ENCODE results near the gene ADK. TPM values are rescaled to one million over a fixed set of nuclear protein-coding genes. Genes with fewer than 3 reads are reported as not detected.
"Not testable (repeated sequence)": the region's sequence is repeated elsewhere in the genome, so short reads cannot be mapped to it uniquely, and the experiment has no call there.

ADK gene
- total and polyA plus RNA-seq, 4 experiments from 2014 or later, result 33.7 to 66.6 (median 51.0) TPM

DNA sequence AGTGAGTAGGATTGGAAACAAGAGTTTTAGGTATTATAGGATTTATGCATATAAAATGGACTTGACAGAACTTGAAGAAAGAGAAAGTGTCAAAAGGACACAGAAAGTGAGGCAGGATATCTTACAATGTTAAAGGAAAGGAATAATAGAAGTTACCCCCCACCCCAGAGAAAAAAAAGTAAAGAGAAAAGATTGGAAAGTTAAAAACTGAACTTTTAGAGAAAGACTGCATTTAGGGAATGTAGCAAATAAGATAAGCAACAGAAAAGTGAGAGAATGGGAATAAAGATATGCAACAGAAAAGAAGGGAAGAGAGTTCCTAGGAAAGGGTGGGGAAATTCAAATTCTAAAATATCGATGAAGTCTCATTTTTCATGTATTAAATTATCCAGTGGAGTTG is 424.9 kb downstream of the ADK start:
- Histone ChIP-seq H3K27ac (ENCODE audit: low read depth, low read length) (no peak overlapping the region), H3K4me1 (ENCODE audit: insufficient read depth, low read length) (peaks cover 6% of the 10 kb centered on the region), H3K9me3 (ENCODE audit: control insufficient read depth in 1 of 2, low read length in 2 of 2) (no peaks in the 10 kb centered on the region), H3K4me3 (ENCODE audit: low read length in 2 of 2) (no peak overlapping the region), H3K36me3 (ENCODE audit: insufficient read depth, low read length) (no peaks in the 10 kb centered on the region), H3K27me3 (ENCODE audit: insufficient read depth, low read length) (no peaks in the 10 kb centered on the region)
- no peak for DNase-seq
- H3K36me3 Mint-ChIP-seq, result peaks cover 8 to 25% of the 10 kb centered on the region in 2 donors
- H3K9me3 Mint-ChIP-seq, result peaks cover 0 to 18% (median 6%) of the 10 kb centered on the region in 8 donors
- no peaks in the 10 kb centered on the region for H3K27me3 Mint-ChIP-seq
- intact Hi-C loops (cut with micrococcal nuclease), result no loop called here
- H3K4me3 Mint-ChIP-seq, result no peak overlapping the region
- POLR2A ChIA-PET (ENCODE audit: partially characterized antibody), result no interaction called here
- H3K27ac Mint-ChIP-seq, result peak overlapping the region in 1 of 7 donors; percentile 47
- CTCF ChIA-PET (ENCODE audit: partially characterized antibody), result no interaction called here
- peaks cover 11 to 48% (median 16%) of the 10 kb centered on the region in 4 donors for H3K4me1 Mint-ChIP-seq

DNA sequence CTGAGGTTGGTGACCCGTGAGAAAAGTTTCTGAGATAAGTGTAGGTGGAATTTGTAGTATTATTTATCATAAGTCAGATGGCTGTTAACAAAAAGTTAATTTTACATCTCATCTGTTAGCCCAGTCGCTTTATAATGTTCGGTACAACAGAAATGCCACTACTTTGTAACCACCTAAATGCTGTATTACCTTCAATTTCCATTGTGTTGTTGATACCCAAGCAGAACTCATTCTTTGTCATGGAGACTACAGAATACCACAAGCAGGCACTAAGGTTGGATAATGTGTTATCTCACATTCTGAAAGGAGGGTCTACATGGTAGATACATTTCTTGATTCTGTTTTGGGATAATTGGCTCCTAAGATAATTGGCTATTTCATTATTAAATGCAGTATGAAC is 425.6 kb downstream of the ADK start:
- intact Hi-C loops (cut with micrococcal nuclease), result no loop called here
- no peaks in the 10 kb centered on the region for H3K27me3 Mint-ChIP-seq
- H3K27ac Mint-ChIP-seq, result no peak overlapping the region
- H3K4me3 Mint-ChIP-seq, result no peak overlapping the region
- no peak overlapping the region for H3K27ac ChIP-seq (ENCODE audit: low read depth, low read length)
- H3K36me3 ChIP-seq (ENCODE audit: insufficient read depth, low read length), result no peaks in the 10 kb centered on the region
- H3K9me3 Mint-ChIP-seq, result peaks cover 0 to 15% (median 7%) of the 10 kb centered on the region in 8 donors
- ChIA-PET CTCF (ENCODE audit: partially characterized antibody) (no interaction called here), POLR2A (ENCODE audit: partially characterized antibody) (interaction anchor here (1.4 kb wide), 1 partner anchor 10 kb away, joined by 3 read pairs; no protein-coding TSS in a partner anchor)
- peaks cover 6% of the 10 kb centered on the region for H3K4me1 ChIP-seq (ENCODE audit: insufficient read depth, low read length)
- peaks cover 6 to 26% of the 10 kb centered on the region in 2 donors for H3K36me3 Mint-ChIP-seq
- peaks cover 14 to 50% (median 19%) of the 10 kb centered on the region in 4 donors for H3K4me1 Mint-ChIP-seq
- H3K9me3 ChIP-seq (ENCODE audit: control insufficient read depth in 1 of 2, low read length in 2 of 2), result no peaks in the 10 kb centered on the region
- DNase-seq, result no peak
- no peak overlapping the region for H3K4me3 ChIP-seq (ENCODE audit: low read length in 2 of 2)
- no peaks in the 10 kb centered on the region for H3K27me3 ChIP-seq (ENCODE audit: insufficient read depth, low read length)

DNA sequence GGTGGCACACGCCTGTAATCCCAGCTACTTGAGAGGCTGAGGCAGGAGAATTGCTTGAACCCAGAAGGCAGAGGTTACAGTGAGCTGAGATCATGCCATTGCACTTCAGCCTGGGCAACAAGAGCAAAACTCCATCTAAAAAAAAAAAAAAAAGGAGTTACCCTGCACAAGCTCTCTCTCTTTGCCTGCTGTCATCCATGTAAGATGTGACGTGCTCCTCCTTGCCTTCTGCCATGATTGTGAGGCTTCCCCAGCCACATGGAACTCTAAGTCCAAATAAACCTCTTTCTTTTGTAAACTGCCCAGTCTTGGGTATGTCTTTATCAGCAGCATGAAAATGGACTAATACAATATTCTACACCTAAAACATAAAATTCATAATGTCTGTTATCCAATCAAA is 429.4 kb downstream of the ADK start:
- H3K27ac ChIP-seq (ENCODE audit: low read depth, low read length); H3K9me3 Mint-ChIP-seq; CTCF ChIA-PET (ENCODE audit: partially characterized antibody); H3K9me3 ChIP-seq (ENCODE audit: control insufficient read depth in 1 of 2, low read length in 2 of 2); H3K4me3 ChIP-seq (ENCODE audit: low read length in 2 of 2); H3K27me3 Mint-ChIP-seq; H3K4me3 Mint-ChIP-seq; H3K36me3 ChIP-seq (ENCODE audit: insufficient read depth, low read length); H3K27me3 ChIP-seq (ENCODE audit: insufficient read depth, low read length); POLR2A ChIA-PET (ENCODE audit: partially characterized antibody); DNase-seq: not testable (repeated sequence)
- Mint-ChIP-seq H3K27ac (peak overlapping the region in 4 of 7 donors; percentile 8 to 62 (median 32)), H3K36me3 (peaks cover 3 to 16% of the 10 kb centered on the region in 2 donors), H3K4me1 (peaks cover 25 to 41% (median 33%) of the 10 kb centered on the region in 4 donors)
- intact Hi-C loops (cut with micrococcal nuclease), result loop anchor here (10.0 kb wide), 2 partner anchors 46 to 154 kb away; no protein-coding TSS in a partner anchor
- peaks cover 22% of the 10 kb centered on the region for H3K4me1 ChIP-seq (ENCODE audit: insufficient read depth, low read length)

GRCh38 chr10:74582566-74582965 is 431.5 kb downstream of the ADK start:
- H3K27ac ChIP-seq (ENCODE audit: low read depth, low read length), result no peak overlapping the region
- CTCF ChIA-PET (ENCODE audit: partially characterized antibody), result no interaction called here
- POLR2A ChIA-PET (ENCODE audit: partially characterized antibody), result no interaction called here
- H3K4me3 ChIP-seq (ENCODE audit: low read length in 2 of 2), result no peak overlapping the region
- H3K27me3 Mint-ChIP-seq, result no peaks in the 10 kb centered on the region
- H3K4me1 ChIP-seq (ENCODE audit: insufficient read depth, low read length), result peaks cover 42% of the 10 kb centered on the region
- peak overlapping the region in 2 of 7 donors; percentile 33 to 88 for H3K27ac Mint-ChIP-seq
- peaks cover 39 to 54% (median 45%) of the 10 kb centered on the region in 4 donors for H3K4me1 Mint-ChIP-seq
- no peak for DNase-seq
- peaks cover 0 to 7% (median 2%) of the 10 kb centered on the region in 8 donors for H3K9me3 Mint-ChIP-seq
- H3K9me3 ChIP-seq (ENCODE audit: control insufficient read depth in 1 of 2, low read length in 2 of 2), result no peaks in the 10 kb centered on the region
- H3K27me3 ChIP-seq (ENCODE audit: insufficient read depth, low read length), result no peaks in the 10 kb centered on the region
- no peak overlapping the region for H3K4me3 Mint-ChIP-seq
- peaks cover 0 to 10% of the 10 kb centered on the region in 2 donors for H3K36me3 Mint-ChIP-seq
- no peaks in the 10 kb centered on the region for H3K36me3 ChIP-seq (ENCODE audit: insufficient read depth, low read length)
- intact Hi-C loops (cut with micrococcal nuclease), result loop anchor here (10.0 kb wide), 2 partner anchors 48 to 152 kb away; no protein-coding TSS in a partner anchor

GRCh38 chr10:74585231-74586087 is 434.4 kb downstream of the ADK start:
- POLR2A ChIA-PET (ENCODE audit: partially characterized antibody), result interaction anchor here (0.5 to 6.1 kb wide), 16 partner anchors 8 to 526 kb away, joined by 3 to 58 read pairs (median 3); partner anchors contain the start of genes KAT6B and SAMD8
- Histone ChIP-seq H3K27ac (ENCODE audit: low read depth, low read length) (peak overlapping the region; percentile 71), H3K4me3 (ENCODE audit: low read length in 2 of 2) (peak overlapping the region; percentile 13 to 49), H3K4me1 (ENCODE audit: insufficient read depth, low read length) (peaks cover 71% of the 10 kb centered on the region), H3K9me3 (ENCODE audit: control insufficient read depth in 1 of 2, low read length in 2 of 2) (no peaks in the 10 kb centered on the region), H3K27me3 (ENCODE audit: insufficient read depth, low read length) (no peaks in the 10 kb centered on the region), H3K36me3 (ENCODE audit: insufficient read depth, low read length) (no peaks in the 10 kb centered on the region)
- CTCF ChIA-PET (ENCODE audit: partially characterized antibody), result interaction anchor here (0.6 to 1.5 kb wide), 3 partner anchors 239 to 435 kb away, joined by 3 to 4 read pairs (median 3); no protein-coding TSS in a partner anchor
- DNase-seq, result peak; percentile 67 to 78 (median 73)
- Mint-ChIP-seq H3K27ac (peak overlapping the region; percentile 88 to 99 (median 97)), H3K36me3 (peaks cover 0 to 9% of the 10 kb centered on the region in 2 donors), H3K4me1 (peaks cover 55 to 79% (median 66%) of the 10 kb centered on the region in 4 donors), H3K27me3 (no peaks in the 10 kb centered on the region), H3K4me3 (peak overlapping the region; percentile 58 to 89 (median 83)), H3K9me3 (peaks cover 0 to 6% (median 1%) of the 10 kb centered on the region in 8 donors)
- intact Hi-C loops (cut with micrococcal nuclease), result loop anchor here (10.0 kb wide), 2 partner anchors 51 to 149 kb away; no protein-coding TSS in a partner anchor

- intact Hi-C loops (cut with micrococcal nuclease), result loop anchor here (10.0 kb wide), 2 partner anchors 51 to 149 kb away; no protein-coding TSS in a partner anchor
- H3K9me3 ChIP-seq (ENCODE audit: control insufficient read depth in 1 of 2, low read length in 2 of 2), result no peaks in the 10 kb centered on the region
- POLR2A ChIA-PET (ENCODE audit: partially characterized antibody), result interaction anchor here (0.5 to 6.1 kb wide), 16 partner anchors 9 to 526 kb away, joined by 3 to 58 read pairs (median 3); partner anchors contain the start of genes KAT6B and SAMD8
- Mint-ChIP-seq H3K9me3 (peaks cover 0 to 3% (median 0%) of the 10 kb centered on the region in 8 donors), H3K4me1 (peaks cover 54 to 80% (median 64%) of the 10 kb centered on the region in 4 donors), H3K27me3 (no peaks in the 10 kb centered on the region), H3K27ac (peak overlapping the region; percentile 88 to 99 (median 97)), H3K4me3 (peak overlapping the region; percentile 58 to 89 (median 83)), H3K36me3 (peaks cover 0 to 2% of the 10 kb centered on the region in 2 donors)
- no peaks in the 10 kb centered on the region for H3K27me3 ChIP-seq (ENCODE audit: insufficient read depth, low read length)
- DNase-seq, result peak; percentile 78 to 84 (median 81)
- H3K4me3 ChIP-seq (ENCODE audit: low read length in 2 of 2), result peak overlapping the region; percentile 13 to 49
- peak overlapping the region; percentile 71 for H3K27ac ChIP-seq (ENCODE audit: low read depth, low read length)
- CTCF ChIA-PET (ENCODE audit: partially characterized antibody), result interaction anchor here (0.6 to 1.5 kb wide), 3 partner anchors 239 to 434 kb away, joined by 3 to 4 read pairs (median 3); no protein-coding TSS in a partner anchor
- H3K36me3 ChIP-seq (ENCODE audit: insufficient read depth, low read length), result no peaks in the 10 kb centered on the region
- peaks cover 72% of the 10 kb centered on the region for H3K4me1 ChIP-seq (ENCODE audit: insufficient read depth, low read length)
These were observed 435.1 kb downstream of the ADK start for GRCh38 chr10:74586088-74586585.

Data from CD4-positive, alpha-beta memory T cell (primary cell).